B cell (primary cell): Measurements from ENCODE around the gene ABCB6. TPM values are rescaled to one million over a fixed set of nuclear protein-coding genes. Genes with fewer than 3 reads are reported as not detected.

Experiments
- ATAC-seq: fragments of 200-7000 bp; cut with Tn5 transposase; one replicate; pipeline ENCODE4 v1.10.0; 2021; ENCODE audit warnings: low read depth, mild to moderate bottlenecking, moderate number of reproducible peaks, moderate library complexity
- CTCF ChIA-PET: fragments of 350-600 bp; sonication (Branson Sonifier 250); formaldehyde crosslinking; loops from one replicate; lab custom pipeline; 2021; ENCODE audit warnings: antibody characterized with exemption, inconsistent platforms; lab: Charles Lee
- POLR2A ChIA-PET: fragments of 350-600 bp; sonication (Branson Sonifier 250); formaldehyde crosslinking; loops from one replicate; lab custom pipeline; 2021; ENCODE audit warnings: antibody characterized with exemption; lab: Charles Lee
- DNase-seq: peaks from one replicate; pipeline ENCODE4 v3.0.0; 2013
- H2AFZ ChIP-seq: 2 replicates; pipeline ENCODE4 v1.6.1; 2012; ENCODE audit warnings: mild to moderate bottlenecking, low read depth, low read length; ENCODE audit not compliant: insufficient read depth, poor library complexity, severe bottlenecking
- H3K27ac ChIP-seq, 2 donors: 1 replicate in 1 of 2; 2 replicates in 1 of 2; pipeline ENCODE4 v1.5.1; 2012 to 2013; ENCODE audit warnings: low read length in 2 of 2, mild to moderate bottlenecking in 2 of 2, moderate library complexity in 1 of 2
- H3K27me3 ChIP-seq, 4 experiments: fragments of 200-600 bp in 1 of 4; sonication (generic) in 1 of 4; replicated peaks in 1 of 4; 1 replicate in 2 of 4; 2 replicates in 2 of 4; pipeline versions ENCODE4 v1.6.1 to v1.7.0; 2013 to 2016; ENCODE audit warnings: low read length in 3 of 4, mild to moderate bottlenecking in 2 of 4, mixed read lengths in 1 of 4, moderate library complexity in 1 of 4; ENCODE audit not compliant: insufficient read depth in 4 of 4, control insufficient read depth in 3 of 4; ENCODE audit errors: control extremely low read depth in 1 of 4
- H3K36me3 ChIP-seq, 2 experiments: replicated peaks in 1 of 2; 1 replicate in 1 of 2; 2 replicates in 1 of 2; pipeline versions ENCODE4 v1.6.1 to v1.7.1; 2013; ENCODE audit warnings: low read length in 1 of 2; ENCODE audit not compliant: insufficient read depth in 2 of 2, control insufficient read depth in 1 of 2; ENCODE audit errors: control extremely low read depth in 1 of 2, extremely low read depth in 1 of 2
- H3K4me1 ChIP-seq, 2 donors: fragments of 200-600 bp in 1 of 2; sonication (generic) in 1 of 2; 1 replicate in 1 of 2; 2 replicates in 1 of 2; pipeline versions ENCODE4 v1.5.1 to v1.6.1; 2013 to 2017; ENCODE audit warnings: low read length in 2 of 2; ENCODE audit not compliant: control insufficient read depth in 2 of 2, insufficient read depth in 2 of 2
- H3K4me2 ChIP-seq: replicated peaks from 2 replicates; pipeline ENCODE3; 2012; ENCODE audit warnings: mild to moderate bottlenecking, low read depth, low read length; ENCODE audit not compliant: poor library complexity, severe bottlenecking
- H3K4me3 ChIP-seq, 5 experiments: fragments of 200-600 bp in 1 of 5; sonication (generic) in 1 of 5; 1 replicate in 3 of 5; 2 replicates in 2 of 5; pipeline versions ENCODE4 v1.5.1 to v1.7.0; 2011 to 2016; ENCODE audit warnings: low read length in 4 of 5, mild to moderate bottlenecking in 4 of 5, low read depth in 2 of 5, control low read depth in 1 of 5, moderate library complexity in 1 of 5; ENCODE audit not compliant: insufficient read depth in 1 of 5; ENCODE audit errors: control extremely low read depth in 1 of 5, extremely low read depth in 1 of 5
- H3K79me2 ChIP-seq: fragments of 200-600 bp; sonication (generic); one replicate; pipeline ENCODE4 v1.6.0; 2016; ENCODE audit warnings: low read length; ENCODE audit not compliant: control insufficient read depth, insufficient read depth
- H3K9ac ChIP-seq: fragments of 200-600 bp; sonication (generic); 2 replicates; pipeline ENCODE4 v1.6.1; 2017; ENCODE audit warnings: mild to moderate bottlenecking, low read length, moderate library complexity
- H3K9me3 ChIP-seq, 3 donors: one replicate each; pipeline versions ENCODE4 v1.6.1 to v1.7.1; 2013; ENCODE audit warnings: low read length in 2 of 3; ENCODE audit not compliant: control insufficient read depth in 2 of 3, insufficient read depth in 1 of 3; ENCODE audit errors: control extremely low read depth in 1 of 3
- H4K20me1 ChIP-seq: 2 replicates; pipeline ENCODE4 v1.6.0; 2012; ENCODE audit warnings: mild to moderate bottlenecking, low read length; ENCODE audit not compliant: insufficient read depth, control insufficient read depth, poor library complexity, severe bottlenecking
- H3K27ac Mint-ChIP-seq: one replicate; pipeline ENCODE4 v1.8.0; 2021; ENCODE audit warnings: mixed read lengths
- H3K27me3 Mint-ChIP-seq: one replicate; pipeline ENCODE4 v1.8.0; 2021; ENCODE audit warnings: mixed read lengths
- H3K4me1 Mint-ChIP-seq: one replicate; pipeline ENCODE4 v1.8.0; 2021; ENCODE audit warnings: mixed read lengths
- H3K4me3 Mint-ChIP-seq: one replicate; pipeline ENCODE4 v1.8.0; 2021; ENCODE audit warnings: mixed read lengths
- H3K9me3 Mint-ChIP-seq: one replicate; pipeline ENCODE4 v1.8.0; 2022; ENCODE audit warnings: mixed read lengths; ENCODE audit not compliant: insufficient read depth
- CTCF ChIP-seq: fragments of 200-600 bp; IDR thresholded peaks from one replicate; pipeline ENCODE4 v1.8.0; 2022; ENCODE audit warnings: antibody characterized with exemption, mild to moderate bottlenecking
- EZH2 ChIP-seq: IDR thresholded peaks from 2 replicates; pipeline ENCODE4 v1.6.1; 2012; ENCODE audit warnings: borderline replicate concordance, low read depth, mild to moderate bottlenecking, moderate library complexity, low read length; ENCODE audit not compliant: insufficient read depth, poor library complexity, severe bottlenecking
- WGBS: methylation state at CpG from one replicate; pipeline ENCODE4 v1.1.5; 2013; ENCODE audit warnings: missing lambda C conversion rate; ENCODE audit not compliant: insufficient coverage; 5-methylcytosine and 5-hydroxymethylcytosine counted together
- intact Hi-C: fragments of 100-400 bp; cut with micrococcal nuclease; formaldehyde crosslinking; loops from one replicate; pipeline ENCODE4 v1.10.0; 2022
- polyA plus RNA-seq: library from polyadenylated mRNA; depleted of rRNA; stranded (reverse); fragments of >200 nt; gene quantifications from 2 replicates; pipeline ENCODE4 v1.2.3, GENCODE V29; 2012
- total RNA-seq, 2 donors: library from RNA; stranded (reverse); fragments of 120-200 nt in 1 of 2; gene quantifications; 1 replicate in 1 of 2; 2 replicates in 1 of 2; pipeline versions ENCODE4 v1.2.3 to v1.2.4, GENCODE V29; 2013 to 2022

Gene ABCB6
- total and polyA plus RNA-seq, 2 donors (not counting 1 experiment from before 2014, with no cell fraction given), result 10.5 to 15.3 TPM

GRCh38 chr2:219213026-219213415, 5.7 kb downstream of the ABCB6 start:
- Histone ChIP-seq H3K9ac (no peak overlapping the region), H2AFZ (no peak overlapping the region), H3K79me2 (no peaks in the 10 kb centered on the region), H3K27ac (no peak overlapping the region), H3K4me1 (peaks cover 9 to 15% of the 10 kb centered on the region in 2 donors), H3K4me2 (no peak overlapping the region), H3K4me3 (no peak overlapping the region), H3K9me3 (no peaks in the 10 kb centered on the region), H3K27me3 (no peaks in the 10 kb centered on the region), H4K20me1 (peaks cover 4% of the 10 kb centered on the region), H3K36me3 (peaks cover 7 to 18% of the 10 kb centered on the region in 2 experiments)
- DNase-seq (no peak), ATAC-seq (no peak)
- H3K4me3 Mint-ChIP-seq, result no peak overlapping the region
- WGBS, result 97% methylated on average over 8 of the region's 8 CpGs
- H3K9me3 Mint-ChIP-seq, result no peaks in the 10 kb centered on the region
- TF ChIP-seq EZH2 (no peak), CTCF (no peak)
- CTCF ChIA-PET, result interaction anchor here (1.0 to 7.3 kb wide), 6 partner anchors 39 to 82 kb away, joined by 3 to 65 read pairs (median 12); partner anchors contain the start of genes DNAJB2, NHEJ1 and SLC23A3
- POLR2A ChIA-PET, result interaction anchor here (0.6 kb wide), 1 partner anchor 60 kb away, joined by 7 read pairs; no protein-coding TSS in a partner anchor
- H3K27me3 Mint-ChIP-seq, result no peaks in the 10 kb centered on the region
- intact Hi-C loops, result no loop called here
- H3K27ac Mint-ChIP-seq, result no peak overlapping the region
- H3K4me1 Mint-ChIP-seq, result peaks cover 22% of the 10 kb centered on the region

DNA sequence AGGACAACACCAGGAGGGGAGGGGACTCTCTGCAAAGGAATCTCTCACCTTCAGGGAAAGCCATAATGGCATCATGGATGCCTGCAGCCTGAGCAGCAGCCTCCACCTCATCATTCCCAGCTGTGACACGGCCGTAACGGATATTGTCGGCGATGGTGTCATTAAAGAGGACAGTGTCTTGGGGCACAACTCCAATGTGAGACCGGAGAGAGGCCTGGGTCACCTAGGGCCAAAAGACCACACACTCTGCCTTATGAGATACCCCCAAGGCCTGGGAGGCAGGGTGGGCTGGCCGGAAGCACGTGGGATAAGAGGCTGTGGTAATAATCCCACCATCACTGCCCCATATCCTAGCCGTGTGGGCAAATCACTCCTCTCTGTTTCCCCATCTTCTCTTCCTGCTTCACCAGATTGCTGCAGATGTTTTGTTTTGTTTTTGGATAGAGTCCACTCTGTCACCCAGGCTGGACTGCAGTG, 7.8 kb downstream of the ABCB6 start:
- DNase-seq, result peak; percentile 6
- Histone ChIP-seq H3K4me2 (peak overlapping the region; percentile 40), H3K9me3 (no peaks in the 10 kb centered on the region), H3K27me3 (no peaks in the 10 kb centered on the region), H3K36me3 (peaks cover 7 to 24% of the 10 kb centered on the region in 2 experiments), H3K27ac (peak overlapping the region in 1 of 2 donors; percentile 18), H3K9ac (no peak overlapping the region), H3K79me2 (peaks cover 6% of the 10 kb centered on the region), H3K4me1 (peaks cover 14 to 20% of the 10 kb centered on the region in 2 donors), H2AFZ (peak overlapping the region; percentile 41), H4K20me1 (peaks cover 14% of the 10 kb centered on the region), H3K4me3 (no peak overlapping the region)
- intact Hi-C loops, result loop anchor here (1.0 kb wide), 2 partner anchors 40 to 51 kb away; partner anchors contain the start of gene NHEJ1
- Mint-ChIP-seq H3K4me3 (no peak overlapping the region), H3K9me3 (no peaks in the 10 kb centered on the region), H3K4me1 (peaks cover 28% of the 10 kb centered on the region), H3K27me3 (no peaks in the 10 kb centered on the region), H3K27ac (peak overlapping the region; percentile 37)
- 83% methylated on average over 1 of the region's 9 CpGs for WGBS
- TF ChIP-seq EZH2 (no peak), CTCF (no peak)
- POLR2A ChIA-PET, result interaction anchor here (0.7 to 1.6 kb wide), 6 partner anchors 9 to 51 kb away, joined by 3 to 15 read pairs (median 5); partner anchors contain the start of genes CNPPD1 and NHEJ1
- no peak for ATAC-seq
- CTCF ChIA-PET, result interaction anchor here (0.7 to 7.3 kb wide), 24 partner anchors 11 to 178 kb away, joined by 3 to 65 read pairs (median 5); partner anchors contain the start of genes ANKZF1, ATG9A, CNPPD1 and DNAJB2
